Tibial nerve (tissue), 4 donors: ENCODE results near the gene RNF213. TPM values are rescaled to one million over a fixed set of nuclear protein-coding genes. Genes with fewer than 3 reads are reported as not detected.

Source experiments
- DNase-seq, 2 donors: peaks; one replicate each; pipeline ENCODE4 v3.0.0-alpha.2; 2019; ENCODE audit warnings: low spot score in 2 of 2
- H3K27ac ChIP-seq, 4 donors: fragments of 200-600 bp; sonication (generic) in 3 of 4; one replicate each; pipeline ENCODE4 v1.5.1; 2017 to 2019; ENCODE audit warnings: mild to moderate bottlenecking in 1 of 4
- H3K27me3 ChIP-seq, 2 donors: fragments of 200-600 bp; sonication (generic) in 1 of 2; one replicate each; pipeline versions ENCODE4 v1.5.1 to v1.6.0; 2017 to 2019
- H3K36me3 ChIP-seq, 3 donors: fragments of 200-600 bp; sonication (generic); one replicate each; pipeline ENCODE4 v1.5.1; 2018 to 2019
- H3K4me1 ChIP-seq, 4 donors: fragments of 200-600 bp; sonication (generic) in 3 of 4; one replicate each; pipeline ENCODE4 v1.5.1; 2017 to 2019
- H3K4me3 ChIP-seq, 4 donors: fragments of 200-600 bp; sonication (generic) in 3 of 4; one replicate each; pipeline ENCODE4 v1.5.1; 2017 to 2019; ENCODE audit warnings: mild to moderate bottlenecking in 1 of 4, moderate library complexity in 1 of 4
- H3K9me3 ChIP-seq, 4 donors: fragments of 200-600 bp; sonication (generic) in 3 of 4; one replicate each; pipeline ENCODE4 v1.5.1; 2017 to 2019
- CTCF ChIP-seq, 5 experiments: fragments of 200-600 bp in 3 of 5; fragments of 450-650 bp in 2 of 5; sonication (generic) in 3 of 5; IDR thresholded peaks; one replicate each; pipeline ENCODE4 v1.5.1; 2016 to 2019; ENCODE audit warnings: antibody characterized with exemption in 5 of 5, mild to moderate bottlenecking in 3 of 5, moderate library complexity in 2 of 5
- EP300 ChIP-seq, 2 donors: sonication (generic); formaldehyde crosslinking; IDR thresholded peaks; one replicate each; pipeline ENCODE4 v1.6.1; 2017; ENCODE audit warnings: antibody characterized with exemption in 2 of 2, mild to moderate bottlenecking in 1 of 2
- POLR2A ChIP-seq, 2 donors: fragments of 450-650 bp; IDR thresholded peaks; one replicate each; pipeline ENCODE4 v1.6.1; 2017; ENCODE audit warnings: antibody characterized with exemption in 2 of 2, mild to moderate bottlenecking in 2 of 2, moderate library complexity in 2 of 2
- WGBS, 2 donors: methylation state at CpG; one replicate each; pipeline ENCODE4 v1.1.5; 2018; 5-methylcytosine and 5-hydroxymethylcytosine counted together
- total RNA-seq, 4 donors: library from RNA; depleted of rRNA; stranded (reverse); fragments of >200 nt; gene quantifications; one replicate each; pipeline ENCODE4 v1.1.0, GENCODE V29; 2016

The RNF213 gene
- total RNA-seq, 4 donors from 2014 or later = 107 to 148 (median 119) TPM

- no peak for TF ChIP-seq EP300 (IDR thresholded peaks at IDR 0.05)
- TF ChIP-seq POLR2A (IDR thresholded peaks at IDR 0.05) = no peak
- no peak for TF ChIP-seq CTCF (IDR thresholded peaks at IDR 0.05)
- Histone ChIP-seq H3K27ac (no peak overlapping the region), H3K4me3 (no peak overlapping the region), H3K9me3 (no peaks in the 10 kb centered on the region), H3K36me3 (peaks cover 0 to 100% (median 39%) of the 10 kb centered on the region in 3 donors), H3K27me3 (no peaks in the 10 kb centered on the region), H3K4me1 (no peaks in the 10 kb centered on the region)
- 94 to 96% methylated on average over 18 of the region's 18 CpGs for WGBS, 2 donors
- no peak for DNase-seq
Observed at GRCh38 chr17:80381416-80381923, 120.8 kb downstream of the RNF213 start.

- Histone ChIP-seq H3K36me3 (peaks cover 0 to 100% (median 39%) of the 10 kb centered on the region in 3 donors), H3K4me1 (no peaks in the 10 kb centered on the region), H3K27me3 (no peaks in the 10 kb centered on the region), H3K27ac (no peak overlapping the region), H3K9me3 (no peaks in the 10 kb centered on the region), H3K4me3 (no peak overlapping the region)
- 86 to 88% methylated on average over 3 of the region's 3 CpGs for WGBS, 2 donors
- TF ChIP-seq POLR2A (IDR thresholded peaks at IDR 0.05) (no peak), CTCF (IDR thresholded peaks at IDR 0.05) (no peak), EP300 (IDR thresholded peaks at IDR 0.05) (no peak)
- DNase-seq = no peak
Observed at GRCh38 chr17:80382446-80382845, 121.8 kb downstream of the RNF213 start.

GRCh38 chr17:80382956-80383355, 122.3 kb downstream of the RNF213 start:
- Histone ChIP-seq H3K4me1 (no peaks in the 10 kb centered on the region), H3K4me3 (no peak overlapping the region), H3K36me3 (peaks cover 0 to 100% (median 39%) of the 10 kb centered on the region in 3 donors), H3K27ac (no peak overlapping the region), H3K9me3 (no peaks in the 10 kb centered on the region), H3K27me3 (no peaks in the 10 kb centered on the region)
- 77 to 82% methylated on average over 8 of the region's 8 CpGs for WGBS, 2 donors
- DNase-seq = no peak
- TF ChIP-seq EP300 (IDR thresholded peaks at IDR 0.05) (no peak), POLR2A (IDR thresholded peaks at IDR 0.05) (no peak), CTCF (IDR thresholded peaks at IDR 0.05) (no peak)

- no peak for DNase-seq
- Histone ChIP-seq H3K9me3 (no peaks in the 10 kb centered on the region), H3K27me3 (no peaks in the 10 kb centered on the region), H3K36me3 (peaks cover 0 to 100% (median 53%) of the 10 kb centered on the region in 3 donors), H3K27ac (no peak overlapping the region), H3K4me3 (no peak overlapping the region), H3K4me1 (no peaks in the 10 kb centered on the region)
- 70 to 82% methylated on average over 24 of the region's 24 CpGs for whole genome bisulfite sequencing, 2 donors
- TF ChIP-seq CTCF (IDR thresholded peaks at IDR 0.05) = no peak
- TF ChIP-seq POLR2A (IDR thresholded peaks at IDR 0.05) = no peak
- no peak for TF ChIP-seq EP300 (IDR thresholded peaks at IDR 0.05)
Observed at GRCh38 chr17:80384078-80384960, 123.7 kb downstream of the RNF213 start.

GRCh38 chr17:80385046-80385445, 124.4 kb downstream of the RNF213 start:
- Histone ChIP-seq H3K27ac (no peak overlapping the region), H3K36me3 (peaks cover 0 to 100% (median 60%) of the 10 kb centered on the region in 3 donors), H3K9me3 (no peaks in the 10 kb centered on the region), H3K27me3 (no peaks in the 10 kb centered on the region), H3K4me3 (no peak overlapping the region), H3K4me1 (no peaks in the 10 kb centered on the region)
- no peak for DNase-seq
- 92% methylated on average over 9 of the region's 9 CpGs for WGBS, 2 donors
- TF ChIP-seq POLR2A (IDR thresholded peaks at IDR 0.05) (no peak), EP300 (IDR thresholded peaks at IDR 0.05) (no peak), CTCF (IDR thresholded peaks at IDR 0.05) (no peak)
